Umbilical cord (tissue), 2 donors: ENCODE data around the gene RILPL2. TPM values are rescaled to one million over a fixed set of nuclear protein-coding genes. Genes with fewer than 3 reads are reported as not detected.
"Not testable (repeated sequence)": the region's sequence is repeated elsewhere in the genome, so short reads cannot be mapped to it uniquely, and the experiment has no call there.

Experiments used
- DNase-seq: peaks from one replicate; pipeline ENCODE4 v3.0.0-alpha.2; 2015; ENCODE audit warnings: low spot score
- total RNA-seq: library from RNA; depleted of rRNA; stranded (reverse); fragments of >200 nt; gene quantifications from one replicate; pipeline ENCODE4 v1.2.3, GENCODE V29; 2014; ENCODE audit warnings: low replicate concordance; ENCODE audit not compliant: insufficient read depth

The RILPL2 gene, protein sequence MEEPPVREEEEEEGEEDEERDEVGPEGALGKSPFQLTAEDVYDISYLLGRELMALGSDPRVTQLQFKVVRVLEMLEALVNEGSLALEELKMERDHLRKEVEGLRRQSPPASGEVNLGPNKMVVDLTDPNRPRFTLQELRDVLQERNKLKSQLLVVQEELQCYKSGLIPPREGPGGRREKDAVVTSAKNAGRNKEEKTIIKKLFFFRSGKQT
- total RNA-seq: 5.3 TPM

- DNase-seq: peak; percentile 86
Measured at GRCh38 chr12:123436017-123436964, at the start of gene RILPL2. Gene RILPL2, minus strand, starts transcription at chr12:123436684. Its CDS starts 264 bp downstream, at chr12:123436420.

DNA sequence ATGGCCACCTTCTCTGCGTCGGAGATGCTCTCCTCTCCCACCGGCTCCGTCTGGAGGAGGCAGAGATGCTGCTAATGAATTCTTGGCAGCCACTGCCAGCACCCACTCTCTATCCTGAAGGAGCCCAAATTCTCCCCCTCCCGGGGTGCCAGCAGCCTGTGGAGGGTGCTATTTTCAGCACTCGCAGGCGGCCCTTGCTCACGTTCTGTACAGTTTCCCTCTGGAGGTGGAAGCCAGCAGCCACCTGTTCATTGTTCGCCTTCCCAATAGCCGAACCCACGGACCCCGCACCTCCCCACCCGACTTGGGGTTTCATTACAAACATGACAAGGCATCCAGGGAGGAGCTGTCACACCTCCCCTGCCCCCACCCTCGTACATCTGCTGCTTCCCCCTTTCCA, 49.3 kb upstream of the RILPL2 start:
- no peak for DNase-seq

DNA sequence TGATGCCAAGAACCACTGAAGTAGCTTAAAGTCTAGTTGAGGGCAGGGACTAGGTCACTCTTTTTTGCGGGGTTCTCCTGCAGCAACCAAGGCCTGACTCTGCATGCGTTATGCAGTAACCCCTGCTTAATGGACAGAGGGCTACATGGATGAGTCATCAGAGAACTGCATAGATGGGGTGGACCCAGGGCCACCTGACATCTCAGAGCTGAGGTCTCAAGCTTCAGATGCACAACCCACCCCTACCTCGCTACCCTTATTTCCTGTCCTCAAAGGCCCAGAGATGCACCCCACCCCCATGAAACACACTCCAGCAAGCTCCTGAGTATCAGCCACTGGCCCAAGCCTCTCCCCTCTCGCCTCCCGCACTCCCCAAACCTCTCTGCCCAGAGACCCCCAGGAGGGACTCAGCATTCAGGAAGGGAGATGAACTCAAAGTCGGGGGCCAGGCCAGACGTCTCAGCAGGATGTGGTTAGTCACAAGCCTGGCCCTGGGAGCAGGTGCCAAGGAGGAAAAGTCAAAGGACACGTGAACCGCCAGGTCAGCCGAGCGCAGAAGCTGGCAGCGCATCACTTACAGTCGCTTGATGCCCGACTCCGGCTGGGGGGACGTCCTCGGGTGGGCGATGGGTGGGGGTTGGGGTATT, 47.2 kb upstream of the RILPL2 start:
- DNase-seq: no peak

DNA sequence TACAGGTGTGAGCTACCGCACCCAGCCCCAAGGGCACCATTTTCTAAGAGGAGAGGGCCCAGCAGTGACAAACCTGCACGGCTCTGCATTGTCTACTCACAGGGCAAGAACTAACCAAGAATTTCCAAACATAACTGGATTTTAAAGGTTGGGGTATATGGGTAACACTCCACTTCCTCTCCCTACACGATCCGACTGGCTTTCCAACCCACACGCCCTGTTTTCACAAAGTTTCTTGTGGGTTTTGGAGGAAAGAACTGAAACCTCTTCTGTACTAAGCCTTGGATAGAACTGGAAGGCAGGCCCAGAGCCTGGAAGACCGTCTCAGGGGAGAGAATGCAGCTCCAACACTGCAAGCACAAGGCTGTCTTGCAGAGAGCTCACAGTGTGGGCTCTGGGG, 46.4 kb upstream of the RILPL2 start:
- DNase-seq: no peak

- DNase-seq: not testable (repeated sequence)
Measured at GRCh38 chr12:123481251-123481650, 44.8 kb upstream of the RILPL2 start.

DNA sequence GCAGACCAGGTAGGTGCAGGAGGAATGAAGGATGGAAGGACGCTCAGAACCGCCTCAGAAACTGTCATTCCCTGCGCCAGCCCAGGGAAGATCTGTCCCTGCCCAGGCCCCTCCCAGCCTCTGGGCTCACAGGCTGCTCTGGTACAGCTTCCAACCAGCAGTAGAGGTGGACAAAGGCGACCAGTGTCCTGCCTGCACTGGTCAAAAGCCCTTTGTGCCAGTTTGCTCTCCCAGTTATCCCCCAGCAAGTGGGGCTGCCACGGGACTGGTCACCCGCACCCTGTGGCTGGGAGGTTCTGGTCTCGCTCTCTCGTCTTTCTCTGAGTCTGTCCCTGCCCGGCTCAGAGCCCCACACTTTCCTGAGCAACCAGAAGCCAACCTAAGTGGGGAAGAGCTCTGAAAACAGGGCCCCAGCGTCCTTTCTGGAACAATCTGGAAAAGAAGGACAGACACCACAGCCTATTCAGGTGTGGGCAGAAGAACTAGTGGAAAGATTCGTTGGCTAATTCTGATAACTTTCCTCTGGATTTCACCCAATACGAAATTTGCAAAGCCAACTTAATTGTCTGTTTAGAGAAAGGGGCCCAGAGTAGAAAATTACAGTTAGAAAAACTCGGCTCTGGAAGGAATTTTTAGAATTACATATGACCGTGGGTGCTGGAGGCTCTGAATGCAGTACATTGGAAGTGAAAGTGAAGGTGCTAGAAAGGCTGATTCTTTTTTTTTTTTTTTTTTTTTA, 43.1 kb upstream of the RILPL2 start:
- no peak for DNase-seq

DNA sequence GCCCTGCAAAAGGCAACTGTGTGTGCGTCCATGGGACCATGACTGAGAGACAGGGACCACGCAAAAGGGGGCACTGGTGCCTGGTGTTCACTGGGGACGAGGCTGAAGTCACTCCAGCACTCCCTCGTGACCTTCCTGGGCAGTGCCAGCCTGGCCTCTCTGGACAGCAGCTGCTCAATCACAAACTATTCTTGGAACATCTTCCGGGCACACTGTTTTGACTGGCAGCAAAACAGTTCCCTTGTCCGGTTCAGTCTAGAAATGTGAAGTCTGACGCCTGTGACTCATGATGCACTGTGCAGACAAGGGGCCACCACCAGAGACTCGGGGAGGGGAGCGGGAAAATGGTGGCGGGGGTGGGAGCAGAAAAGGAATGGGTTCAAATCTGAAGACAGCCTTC, 42.3 kb upstream of the RILPL2 start:
- DNase-seq: peak; percentile 45

DNA sequence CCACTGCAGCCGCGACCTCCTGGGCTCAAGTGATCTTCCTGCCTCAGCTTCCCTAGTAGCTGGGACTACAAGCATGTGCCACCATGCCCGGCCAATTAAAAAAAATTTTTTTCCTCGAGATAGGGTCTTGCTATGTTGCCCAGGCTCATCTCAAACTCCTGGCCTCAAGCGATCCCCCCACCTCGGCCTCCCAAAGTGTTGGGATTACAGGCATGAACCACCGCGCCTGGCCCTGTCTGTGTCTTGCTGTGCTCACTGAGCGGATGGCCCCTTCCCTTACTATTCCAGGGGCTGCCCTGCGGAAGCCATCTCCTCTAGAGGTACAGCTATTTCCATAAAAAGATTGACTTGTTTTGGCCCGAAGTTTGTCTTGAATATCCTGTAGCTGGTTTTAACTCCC, 41.6 kb upstream of the RILPL2 start:
- DNase-seq: no peak

- DNase-seq: no peak
Measured at GRCh38 chr12:123475246-123475703, 38.8 kb upstream of the RILPL2 start.

DNA sequence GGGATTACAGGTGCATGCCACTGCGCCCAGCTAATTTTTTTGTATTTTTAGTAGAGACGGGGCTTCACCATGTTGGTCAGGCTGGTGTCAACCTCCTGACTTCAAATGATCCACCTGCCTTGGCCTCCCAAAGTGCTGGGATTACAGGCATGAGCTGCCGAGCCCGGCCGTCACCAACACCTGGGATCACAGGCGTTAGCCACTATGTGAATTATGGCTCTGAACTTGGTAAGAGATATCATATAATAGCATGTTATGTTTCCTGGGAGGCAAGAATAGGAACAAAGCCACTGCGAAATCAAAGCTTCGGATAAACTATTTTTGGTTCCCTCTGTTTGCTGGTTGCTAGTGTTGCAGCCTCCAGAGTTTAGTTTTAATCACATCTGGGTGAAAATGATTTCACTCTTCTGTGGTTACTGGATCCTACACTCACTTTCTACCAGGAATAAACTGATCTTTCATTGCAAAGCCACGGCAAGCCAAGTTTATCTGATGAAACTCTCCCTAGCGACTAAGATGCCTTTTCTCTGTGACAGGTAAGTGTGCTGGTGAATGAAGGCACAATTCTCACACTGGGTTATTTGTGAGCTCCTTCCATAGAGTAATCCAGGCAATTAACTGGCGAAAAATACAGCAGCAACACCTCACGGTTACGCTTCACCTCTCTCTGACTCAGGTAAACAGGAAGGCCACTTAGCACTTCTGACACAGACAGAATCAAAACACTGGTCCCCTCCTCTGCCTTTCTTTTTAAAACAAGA, 38.2 kb upstream of the RILPL2 start:
- DNase-seq: no peak

- no peak for DNase-seq
Measured at GRCh38 chr12:123472438-123472849, 36.0 kb upstream of the RILPL2 start.

DNA sequence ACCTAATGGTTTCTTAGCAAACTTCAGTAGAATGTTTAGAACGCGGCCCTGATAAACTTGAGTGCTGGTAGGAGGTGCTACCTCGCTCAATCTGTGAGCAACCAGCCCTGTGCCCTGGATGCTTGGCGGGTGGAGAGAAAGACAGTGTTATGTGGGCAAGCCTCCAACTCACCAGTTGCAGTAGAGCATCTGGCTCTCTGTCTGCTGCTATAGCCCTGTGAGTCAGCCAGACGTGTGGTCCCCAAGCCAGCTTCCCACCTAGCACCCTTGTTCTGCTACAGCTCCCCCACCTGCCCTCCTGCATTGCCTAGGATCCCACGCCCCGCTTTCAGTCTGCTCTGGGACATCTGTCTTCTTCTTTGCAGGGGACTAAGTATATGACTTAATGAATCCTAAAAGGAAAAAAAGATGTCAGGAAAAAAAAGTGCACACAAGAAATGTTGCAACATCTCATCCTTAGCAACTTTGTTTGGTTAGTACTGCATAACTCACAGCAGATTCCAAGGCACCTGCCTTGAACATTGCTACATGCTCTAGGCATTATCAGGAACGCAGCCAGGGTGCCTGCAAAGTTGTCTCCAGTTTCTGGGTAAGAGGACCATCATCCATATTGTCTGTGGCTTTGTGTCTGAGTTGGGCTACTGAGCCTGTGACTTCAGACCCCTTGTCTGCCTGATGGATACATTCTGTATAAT, 35.0 kb upstream of the RILPL2 start:
- DNase-seq: peak; percentile 24

DNA sequence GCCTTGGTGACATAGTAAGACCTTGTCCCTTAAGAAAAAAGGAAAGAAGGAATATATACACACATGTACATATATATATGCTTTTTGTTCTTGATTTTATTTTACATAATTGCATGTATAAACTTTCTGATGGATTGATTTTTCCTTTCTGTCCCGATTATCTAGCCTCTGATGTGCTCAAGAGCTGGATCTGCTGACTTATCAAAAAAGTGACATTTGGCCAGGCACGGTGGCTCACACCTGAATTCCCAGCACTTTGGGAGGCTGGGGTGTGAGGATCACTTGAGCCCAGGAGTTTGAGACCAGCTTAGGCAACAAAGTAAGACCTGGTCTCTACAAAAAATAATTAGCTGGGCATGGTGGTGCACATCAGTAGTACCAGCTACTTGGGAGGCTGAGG, 33.5 kb upstream of the RILPL2 start:
- DNase-seq: no peak

DNA sequence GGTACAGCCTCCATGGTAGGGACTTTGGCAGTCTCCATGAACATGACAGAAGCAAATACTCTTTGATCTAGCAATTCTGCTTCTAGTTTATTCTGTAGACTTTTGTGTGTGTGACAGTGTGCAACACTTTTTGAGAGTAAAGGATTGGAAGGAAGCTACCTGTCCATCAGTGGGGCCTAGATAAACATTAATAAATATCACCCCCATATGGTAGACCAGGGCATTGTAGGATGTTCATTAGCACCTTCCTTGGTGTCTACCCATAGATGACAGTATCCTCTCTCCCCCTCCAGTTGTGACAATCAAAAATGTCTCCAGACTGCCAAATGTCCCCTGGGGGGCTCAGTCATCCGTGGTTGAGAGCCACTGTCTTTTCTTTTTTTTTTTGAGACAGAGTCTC, 32.3 kb upstream of the RILPL2 start:
- DNase-seq: no peak

DNA sequence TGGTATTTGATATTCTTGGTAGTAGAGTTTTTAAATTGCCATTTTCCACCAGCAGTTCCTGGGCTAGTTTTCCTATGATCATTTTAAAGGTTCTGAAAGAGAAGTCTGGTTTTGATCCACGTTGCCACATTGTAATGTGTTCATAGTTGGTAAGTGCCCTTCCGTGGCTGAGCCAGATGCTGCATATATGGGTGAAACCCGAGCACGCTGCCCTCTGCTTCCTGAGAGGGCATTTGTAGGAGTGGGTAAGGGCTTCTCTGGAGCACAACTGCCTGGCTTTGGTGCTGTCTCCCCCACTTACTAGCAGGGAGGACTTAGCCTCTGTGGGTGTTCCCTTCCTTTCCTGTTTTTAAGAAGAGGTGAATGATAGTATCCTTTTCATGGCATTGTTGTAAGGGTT, 28.6 kb upstream of the RILPL2 start:
- DNase-seq: no peak

DNA sequence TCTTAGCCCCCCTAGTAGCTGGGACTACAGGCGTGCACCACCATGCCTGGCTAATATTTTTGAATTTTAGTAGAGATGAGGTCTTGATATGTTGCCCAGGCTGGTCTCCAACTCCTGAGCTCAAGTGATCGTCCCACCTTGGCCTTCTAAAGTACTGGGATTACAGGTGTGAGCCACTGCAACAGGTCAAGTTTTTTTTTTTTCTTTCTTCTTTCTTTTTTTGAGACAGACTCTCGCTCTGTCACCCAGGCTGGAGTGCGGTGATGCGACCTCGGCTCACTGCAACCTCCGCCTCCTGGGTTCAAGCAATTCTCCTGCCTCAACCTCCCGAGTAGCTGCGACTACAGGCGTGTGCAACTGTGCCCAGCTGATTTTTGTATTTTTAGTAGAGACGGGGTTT, 26.7 kb upstream of the RILPL2 start:
- not testable (repeated sequence) for DNase-seq

GRCh38 chr12:123457980-123458779, 21.7 kb upstream of the RILPL2 start, which contains the start of gene SNRNP35:
Gene SNRNP35, plus strand, starts transcription at chr12:123458139. Its CDS starts 7,402 bp downstream, at chr12:123465541.
- peak; percentile 95 for DNase-seq

GRCh38 chr12:123453165-123453564, 16.7 kb upstream of the RILPL2 start:
- peak; percentile 28 for DNase-seq

GRCh38 chr12:123452276-123452550, 15.7 kb upstream of the RILPL2 start:
- not testable (repeated sequence) for DNase-seq
